ENCODE data around the gene DNMBP. TPM values are rescaled to one million over a fixed set of nuclear protein-coding genes. Genes with fewer than 3 reads are reported as not detected.
"Not testable (repeated sequence)": the region's sequence is repeated elsewhere in the genome, so short reads cannot be mapped to it uniquely, and the experiment has no call there.

Gene DNMBP
- total RNA-seq, 1 donor from 2014 or later = 26.7 TPM

- Histone ChIP-seq H3K4me3 (no peak overlapping the region), H3K79me2 (ENCODE audit: low read depth) (no peaks in the 10 kb centered on the region), H3K36me3 (no peaks in the 10 kb centered on the region), H3K27me3 (no peaks in the 10 kb centered on the region), H3K9me3 (ENCODE audit: low read depth) (no peaks in the 10 kb centered on the region), H3F3A (ENCODE audit: low read depth) (no peaks in the 10 kb centered on the region), H3K9ac (no peak overlapping the region), H3K4me2 (no peak overlapping the region), H3K4me1 (no peaks in the 10 kb centered on the region), H4K20me1 (ENCODE audit: low read depth) (no peaks in the 10 kb centered on the region), H2AFZ (replicated peaks) (peak overlapping the region; percentile 26), H3K27ac (no peak overlapping the region)
- Mint-ChIP-seq H3K27ac (no peak overlapping the region), H3K27me3 (ENCODE audit: insufficient read depth, low read depth) (no peaks in the 10 kb centered on the region), H3K9me3 (peaks cover 33% of the 10 kb centered on the region), H3K4me3 (no peak overlapping the region), H3K36me3 (peaks cover 3% of the 10 kb centered on the region), H3K4me1 (peaks cover 9% of the 10 kb centered on the region)
- no peak for TF ChIP-seq CTCF (IDR thresholded peaks at IDR 0.05)
- no peak for TF ChIP-seq EZH2 (IDR thresholded peaks at IDR 0.05)
- TF ChIP-seq EZH2phosphoT487 (IDR thresholded peaks at IDR 0.05) = no peak
- no peak for DNase-seq (ENCODE audit: low spot score)
These were observed 139.5 kb downstream of the DNMBP start for GRCh38 chr10:99870123-99870730.

- DNase-seq (ENCODE audit: low spot score) = no peak
- H2AFZ ChIP-seq (replicated peaks) = peak overlapping the region; percentile 26
- H3K4me3 Mint-ChIP-seq = no peak overlapping the region
- peaks cover 9% of the 10 kb centered on the region for H3K4me1 Mint-ChIP-seq
- H3K4me3 ChIP-seq = no peak overlapping the region
- H4K20me1 ChIP-seq (ENCODE audit: low read depth) = no peaks in the 10 kb centered on the region
- peaks cover 1% of the 10 kb centered on the region for H3K36me3 Mint-ChIP-seq
- no peak overlapping the region for H3K9ac ChIP-seq
- no peak overlapping the region for H3K4me2 ChIP-seq
- H3K4me1 ChIP-seq = no peaks in the 10 kb centered on the region
- H3K27ac ChIP-seq = no peak overlapping the region
- H3K9me3 Mint-ChIP-seq = peaks cover 38% of the 10 kb centered on the region
- no peaks in the 10 kb centered on the region for H3K79me2 ChIP-seq (ENCODE audit: low read depth)
- no peaks in the 10 kb centered on the region for H3K27me3 Mint-ChIP-seq (ENCODE audit: insufficient read depth, low read depth)
- H3K27me3 ChIP-seq = no peaks in the 10 kb centered on the region
- H3K27ac Mint-ChIP-seq = no peak overlapping the region
- H3K36me3 ChIP-seq = no peaks in the 10 kb centered on the region
- H3F3A ChIP-seq (ENCODE audit: low read depth) = no peaks in the 10 kb centered on the region
- no peaks in the 10 kb centered on the region for H3K9me3 ChIP-seq (ENCODE audit: low read depth)
- no peak for TF ChIP-seq EZH2 (IDR thresholded peaks at IDR 0.05)
- no peak for TF ChIP-seq EZH2phosphoT487 (IDR thresholded peaks at IDR 0.05)
- TF ChIP-seq CTCF (IDR thresholded peaks at IDR 0.05) = no peak
These were observed 140.1 kb downstream of the DNMBP start for GRCh38 chr10:99869581-99870122.

- H3K79me2 ChIP-seq (ENCODE audit: low read depth); H3K4me1 Mint-ChIP-seq; H2AFZ ChIP-seq (replicated peaks); H3K4me2 ChIP-seq; H3K27me3 ChIP-seq; H3K9me3 ChIP-seq (ENCODE audit: low read depth); H3K4me1 ChIP-seq; H3K9ac ChIP-seq; H3K27me3 Mint-ChIP-seq (ENCODE audit: insufficient read depth, low read depth); H3K27ac Mint-ChIP-seq; H3K36me3 Mint-ChIP-seq; H4K20me1 ChIP-seq (ENCODE audit: low read depth); H3K4me3 Mint-ChIP-seq; H3F3A ChIP-seq (ENCODE audit: low read depth); H3K36me3 ChIP-seq; H3K4me3 ChIP-seq; DNase-seq (ENCODE audit: low spot score); H3K27ac ChIP-seq: not testable (repeated sequence)
- H3K9me3 Mint-ChIP-seq = peaks cover 41% of the 10 kb centered on the region
These were observed 142.5 kb downstream of the DNMBP start for GRCh38 chr10:99867250-99867649.

GRCh38 chr10:99863535-99864240, 146.1 kb downstream of the DNMBP start:
- H3K9me3 Mint-ChIP-seq = peaks cover 37% of the 10 kb centered on the region
- not testable (repeated sequence) for H3F3A ChIP-seq (ENCODE audit: low read depth); H3K27ac ChIP-seq; H3K27ac Mint-ChIP-seq; H3K4me1 ChIP-seq; H3K27me3 ChIP-seq; H3K4me2 ChIP-seq; H3K9ac ChIP-seq; DNase-seq (ENCODE audit: low spot score); H3K36me3 Mint-ChIP-seq; H3K79me2 ChIP-seq (ENCODE audit: low read depth); H3K4me1 Mint-ChIP-seq; H3K36me3 ChIP-seq; H3K4me3 Mint-ChIP-seq; H3K9me3 ChIP-seq (ENCODE audit: low read depth); H4K20me1 ChIP-seq (ENCODE audit: low read depth); H3K27me3 Mint-ChIP-seq (ENCODE audit: insufficient read depth, low read depth); H2AFZ ChIP-seq (replicated peaks); H3K4me3 ChIP-seq

All from neural progenitor cell (in vitro differentiated cells).